CD4-positive, alpha-beta T cell (primary cell): Measurements from ENCODE around the gene CNTRL. TPM values are rescaled to one million over a fixed set of nuclear protein-coding genes. Genes with fewer than 3 reads are reported as not detected.

Experiments used
- ATAC-seq: fragments of 200-7000 bp; cut with Tn5 transposase; one replicate; pipeline ENCODE4 v1.10.0; 2022; ENCODE audit warnings: mild to moderate bottlenecking; ENCODE audit not compliant: poor library complexity
- CTCF ChIA-PET: fragments of 350-600 bp; sonication (Branson Sonifier 250); formaldehyde crosslinking; loops from one replicate; lab custom pipeline; 2021; ENCODE audit warnings: antibody characterized with exemption, inconsistent platforms; lab: Charles Lee
- POLR2A ChIA-PET: fragments of 350-600 bp; sonication (Branson Sonifier 250); formaldehyde crosslinking; loops from one replicate; lab custom pipeline; 2021; ENCODE audit warnings: antibody characterized with exemption, inconsistent platforms; lab: Charles Lee
- DNase-seq, 14 experiments: peaks; one replicate each; pipeline ENCODE4 v3.0.0-alpha.2; 2013 to 2020; ENCODE audit warnings: mixed read lengths in 2 of 14
- H3K27ac ChIP-seq, 2 donors: one replicate each; pipeline versions ENCODE4 v1.5.1 to v1.7.0; 2013; ENCODE audit warnings: low read length in 2 of 2, low read depth in 1 of 2, mild to moderate bottlenecking in 1 of 2
- H3K27me3 ChIP-seq, 2 experiments: 1 replicate in 1 of 2; 2 replicates in 1 of 2; pipeline versions ENCODE4 v1.6.1 to v1.7.0; 2013; ENCODE audit warnings: low read length in 2 of 2, control low read depth in 1 of 2, mild to moderate bottlenecking in 1 of 2, moderate library complexity in 1 of 2; ENCODE audit not compliant: insufficient read depth in 2 of 2, control insufficient read depth in 1 of 2
- H3K36me3 ChIP-seq: one replicate; pipeline ENCODE4 v1.6.1; 2013; ENCODE audit warnings: low read length, control low read depth; ENCODE audit not compliant: insufficient read depth
- H3K4me1 ChIP-seq: one replicate; pipeline ENCODE4 v1.6.1; 2013; ENCODE audit warnings: low read length, control low read depth; ENCODE audit not compliant: insufficient read depth
- H3K4me3 ChIP-seq: one replicate; pipeline ENCODE4 v1.5.1; 2013; ENCODE audit warnings: mild to moderate bottlenecking, low read length, moderate library complexity
- H3K9me3 ChIP-seq, 2 experiments: 1 replicate in 1 of 2; 2 replicates in 1 of 2; pipeline versions ENCODE4 v1.6.1 to v1.7.0; 2013; ENCODE audit warnings: low read length in 2 of 2, mild to moderate bottlenecking in 2 of 2, control low read depth in 1 of 2, moderate library complexity in 1 of 2; ENCODE audit not compliant: control insufficient read depth in 1 of 2, insufficient read depth in 1 of 2
- H3K27ac Mint-ChIP-seq: one replicate; pipeline ENCODE4 v1.8.0; 2020; ENCODE audit warnings: mixed read lengths
- H3K27me3 Mint-ChIP-seq: one replicate; pipeline ENCODE4 v1.8.0; 2021; ENCODE audit warnings: mixed read lengths
- H3K36me3 Mint-ChIP-seq: one replicate; pipeline ENCODE4 v1.8.0; 2021; ENCODE audit warnings: low read depth, mixed read lengths
- H3K4me1 Mint-ChIP-seq: one replicate; pipeline ENCODE4 v1.8.0; 2021; ENCODE audit warnings: low read depth, mixed read lengths
- H3K4me3 Mint-ChIP-seq: one replicate; pipeline ENCODE4 v1.8.0; 2020; ENCODE audit warnings: mild to moderate bottlenecking, mixed read lengths
- H3K9me3 Mint-ChIP-seq: one replicate; pipeline ENCODE4 v1.8.0; 2020; ENCODE audit warnings: mixed read lengths
- intact Hi-C, 2 experiments: fragments of 100-400 bp; cut with DNase I in 1 of 2; cut with micrococcal nuclease in 1 of 2; formaldehyde crosslinking; loops; one replicate each; pipeline versions ENCODE4 v1.15.1 to v1.9.0; 2023 to 2025; cut with DNase I, micrococcal nuclease
- polyA plus RNA-seq, 2 donors: library from polyadenylated mRNA; unstranded; fragments of 120-200 nt; gene quantifications; one replicate each; pipeline ENCODE4 v1.2.1, GENCODE V29; 2013
- total RNA-seq, 174 experiments: library from RNA in 2 of 174; stranded (reverse) in 2 of 174; gene quantifications; one replicate each; pipeline ENCODE4 v1.2.3 and lab custom pipeline; 2021 to 2026
- TF ChIP-seq, protein P1 (sequence below): fragments of 200-600 bp; IDR thresholded peaks from one replicate; pipeline ENCODE4 v1.8.0; 2022; ENCODE audit warnings: antibody characterized with exemption, mild to moderate bottlenecking

Gene CNTRL, protein sequence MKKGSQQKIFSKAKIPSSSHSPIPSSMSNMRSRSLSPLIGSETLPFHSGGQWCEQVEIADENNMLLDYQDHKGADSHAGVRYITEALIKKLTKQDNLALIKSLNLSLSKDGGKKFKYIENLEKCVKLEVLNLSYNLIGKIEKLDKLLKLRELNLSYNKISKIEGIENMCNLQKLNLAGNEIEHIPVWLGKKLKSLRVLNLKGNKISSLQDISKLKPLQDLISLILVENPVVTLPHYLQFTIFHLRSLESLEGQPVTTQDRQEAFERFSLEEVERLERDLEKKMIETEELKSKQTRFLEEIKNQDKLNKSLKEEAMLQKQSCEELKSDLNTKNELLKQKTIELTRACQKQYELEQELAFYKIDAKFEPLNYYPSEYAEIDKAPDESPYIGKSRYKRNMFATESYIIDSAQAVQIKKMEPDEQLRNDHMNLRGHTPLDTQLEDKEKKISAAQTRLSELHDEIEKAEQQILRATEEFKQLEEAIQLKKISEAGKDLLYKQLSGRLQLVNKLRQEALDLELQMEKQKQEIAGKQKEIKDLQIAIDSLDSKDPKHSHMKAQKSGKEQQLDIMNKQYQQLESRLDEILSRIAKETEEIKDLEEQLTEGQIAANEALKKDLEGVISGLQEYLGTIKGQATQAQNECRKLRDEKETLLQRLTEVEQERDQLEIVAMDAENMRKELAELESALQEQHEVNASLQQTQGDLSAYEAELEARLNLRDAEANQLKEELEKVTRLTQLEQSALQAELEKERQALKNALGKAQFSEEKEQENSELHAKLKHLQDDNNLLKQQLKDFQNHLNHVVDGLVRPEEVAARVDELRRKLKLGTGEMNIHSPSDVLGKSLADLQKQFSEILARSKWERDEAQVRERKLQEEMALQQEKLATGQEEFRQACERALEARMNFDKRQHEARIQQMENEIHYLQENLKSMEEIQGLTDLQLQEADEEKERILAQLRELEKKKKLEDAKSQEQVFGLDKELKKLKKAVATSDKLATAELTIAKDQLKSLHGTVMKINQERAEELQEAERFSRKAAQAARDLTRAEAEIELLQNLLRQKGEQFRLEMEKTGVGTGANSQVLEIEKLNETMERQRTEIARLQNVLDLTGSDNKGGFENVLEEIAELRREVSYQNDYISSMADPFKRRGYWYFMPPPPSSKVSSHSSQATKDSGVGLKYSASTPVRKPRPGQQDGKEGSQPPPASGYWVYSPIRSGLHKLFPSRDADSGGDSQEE (N-terminal part only)
- 10 to 100 TPM; 35.1 to 38.1 TPM for total RNA-seq
- polyA plus RNA-seq (2013, experiment 1 of 2): 72.4 TPM
- polyA plus RNA-seq (2013, experiment 2 of 2): 95.9 TPM
- 122 to 535 (median 260) reads per million in 172 experiments for total RNA-seq (lab: John Stamatoyannopoulos, UW)

DNA sequence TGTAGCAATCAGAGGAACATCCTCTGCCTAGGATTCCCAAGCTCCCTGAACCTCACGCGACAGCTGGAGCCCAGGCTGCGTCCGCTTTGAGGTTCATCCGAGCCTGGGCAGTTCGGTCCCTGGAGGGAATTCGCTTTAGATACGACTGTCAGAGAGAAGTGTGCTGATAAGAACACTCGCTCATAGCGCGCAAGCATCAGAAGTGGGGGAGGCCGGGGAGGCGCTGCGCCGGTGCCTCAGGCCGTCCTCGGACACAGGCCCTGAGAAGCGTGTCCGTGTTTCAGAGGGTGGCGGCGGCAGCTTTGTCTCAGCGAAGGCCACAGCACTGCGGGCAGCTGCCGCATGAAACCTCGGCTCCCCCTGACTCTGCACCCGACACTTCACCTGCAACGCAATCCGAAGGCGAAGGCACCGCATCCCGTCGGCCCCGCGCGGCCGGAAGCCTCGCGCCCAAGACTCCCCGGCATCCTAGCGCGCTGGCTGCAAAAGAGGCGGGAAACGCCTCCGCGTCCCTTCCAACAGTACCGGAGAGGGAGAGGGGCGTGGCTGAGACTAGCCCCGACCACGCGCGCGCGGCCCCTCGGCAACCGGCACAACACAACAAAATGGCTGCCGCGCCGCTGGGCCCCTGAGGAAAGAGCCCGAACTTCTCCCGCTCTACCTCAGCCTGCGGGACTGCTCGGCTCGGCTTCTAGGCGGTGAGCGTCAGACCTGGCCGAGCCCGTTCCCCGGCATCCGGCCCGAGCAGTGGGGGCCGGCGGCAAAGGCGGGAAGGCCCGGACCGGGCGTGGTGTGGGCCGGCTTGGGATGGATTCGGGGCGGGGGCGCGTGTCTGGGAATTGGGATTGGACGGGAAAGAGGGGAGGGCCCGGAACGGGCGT is at the start of gene CNTRL:
TSS of gene CNTRL (plus strand) at position 586 of the 881 bp plus-strand sequence. CDS start 13,372 bp downstream, outside the sequence.
- peak within 1 kb of the TSS; percentile 89 for H3K4me3 Mint-ChIP-seq
- Histone ChIP-seq H3K4me1 (peaks cover 30% of the 10 kb centered on the region), H3K36me3 (no peaks in the 10 kb centered on the region), H3K27ac (peak within 1 kb of the TSS; percentile 75 to 81), H3K27me3 (no peaks in the 10 kb centered on the region), H3K9me3 (no peaks in the 10 kb centered on the region), H3K4me3 (peak within 1 kb of the TSS; percentile 92)
- ATAC-seq: peak; percentile 81
- H3K36me3 Mint-ChIP-seq: peaks cover 18% of the 10 kb centered on the region
- peaks cover 54% of the 10 kb centered on the region for H3K4me1 Mint-ChIP-seq
- H3K27ac Mint-ChIP-seq: peak within 1 kb of the TSS; percentile 98
- peak; percentile 54 to 93 (median 78) for DNase-seq
- ChIA-PET POLR2A (interaction anchor here (0.6 to 1.3 kb wide), 5 partner anchors 13 to 281 kb away, joined by 3 to 8 read pairs (median 5); partner anchors contain the start of gene FBXW2), CTCF (no interaction called here)
- H3K9me3 Mint-ChIP-seq: no peaks in the 10 kb centered on the region
- TF ChIP-seq, protein P1, sequence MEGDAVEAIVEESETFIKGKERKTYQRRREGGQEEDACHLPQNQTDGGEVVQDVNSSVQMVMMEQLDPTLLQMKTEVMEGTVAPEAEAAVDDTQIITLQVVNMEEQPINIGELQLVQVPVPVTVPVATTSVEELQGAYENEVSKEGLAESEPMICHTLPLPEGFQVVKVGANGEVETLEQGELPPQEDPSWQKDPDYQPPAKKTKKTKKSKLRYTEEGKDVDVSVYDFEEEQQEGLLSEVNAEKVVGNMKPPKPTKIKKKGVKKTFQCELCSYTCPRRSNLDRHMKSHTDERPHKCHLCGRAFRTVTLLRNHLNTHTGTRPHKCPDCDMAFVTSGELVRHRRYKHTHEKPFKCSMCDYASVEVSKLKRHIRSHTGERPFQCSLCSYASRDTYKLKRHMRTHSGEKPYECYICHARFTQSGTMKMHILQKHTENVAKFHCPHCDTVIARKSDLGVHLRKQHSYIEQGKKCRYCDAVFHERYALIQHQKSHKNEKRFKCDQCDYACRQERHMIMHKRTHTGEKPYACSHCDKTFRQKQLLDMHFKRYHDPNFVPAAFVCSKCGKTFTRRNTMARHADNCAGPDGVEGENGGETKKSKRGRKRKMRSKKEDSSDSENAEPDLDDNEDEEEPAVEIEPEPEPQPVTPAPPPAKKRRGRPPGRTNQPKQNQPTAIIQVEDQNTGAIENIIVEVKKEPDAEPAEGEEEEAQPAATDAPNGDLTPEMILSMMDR: no peak
- H3K27me3 Mint-ChIP-seq: no peaks in the 10 kb centered on the region
- intact Hi-C loops: loop anchor here (1.0 to 5.0 kb wide), 7 partner anchors 43 to 318 kb away; no protein-coding TSS in a partner anchor

DNA sequence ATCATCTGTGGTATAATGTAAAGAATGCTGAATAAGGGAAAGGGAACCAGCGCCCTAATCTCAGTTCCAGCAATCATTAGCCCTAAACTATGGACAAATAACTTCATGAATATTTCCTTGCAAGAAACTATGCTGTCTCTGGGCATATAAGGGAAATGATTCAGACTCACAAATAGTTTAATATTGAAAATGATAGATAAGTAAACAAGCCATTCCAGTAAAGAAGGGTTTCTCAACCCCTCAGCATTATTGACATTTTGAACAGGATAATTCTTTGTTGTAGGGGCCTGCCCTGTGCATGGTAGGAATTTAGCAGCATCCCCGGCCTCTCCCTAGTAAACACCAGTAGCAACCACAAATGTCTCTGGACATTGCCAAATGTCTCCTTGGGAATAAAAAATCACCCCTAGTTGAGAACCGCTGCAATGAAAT is 48.5 kb upstream of the CNTRL start:
- Mint-ChIP-seq H3K9me3 (no peaks in the 10 kb centered on the region), H3K4me1 (no peaks in the 10 kb centered on the region), H3K27ac (no peak overlapping the region), H3K27me3 (no peaks in the 10 kb centered on the region), H3K36me3 (no peaks in the 10 kb centered on the region), H3K4me3 (no peak overlapping the region)
- TF ChIP-seq, protein P1: no peak
- DNase-seq: no peak
- CTCF ChIA-PET: no interaction called here
- intact Hi-C loops: no loop called here
- Histone ChIP-seq H3K4me1 (no peaks in the 10 kb centered on the region), H3K36me3 (no peaks in the 10 kb centered on the region), H3K4me3 (no peak overlapping the region), H3K27ac (no peak overlapping the region), H3K27me3 (no peaks in the 10 kb centered on the region), H3K9me3 (no peaks in the 10 kb centered on the region)
- ATAC-seq: no peak
- POLR2A ChIA-PET: no interaction called here
